NCI-H2196 (cell line): Measurements from ENCODE around the gene ATP6V1G1.
"Not testable (repeated sequence)": the region's sequence is repeated elsewhere in the genome, so short reads cannot be mapped to it uniquely, and the experiment has no call there.

Experiments
- DNase-seq: peaks from one replicate; lab custom pipeline; 2025; ENCODE audit not compliant: unreplicated experiment; lab: John Stamatoyannopoulos, UW

ATP6V1G1 gene

GRCh38 chr9:114578134-114578533 lies 9.4 kb upstream of the ATP6V1G1 start:
- not testable (repeated sequence) for DNase-seq

- DNase-seq: no peak
These were observed 6.9 kb upstream of the ATP6V1G1 start for GRCh38 chr9:114580609-114581193.

- no peak for DNase-seq
These were observed 4.0 kb upstream of the ATP6V1G1 start for GRCh38 chr9:114583371-114584155.

GRCh38 chr9:114588210-114588609 lies 641 bp downstream of the ATP6V1G1 start:
- no peak for DNase-seq

- no peak for DNase-seq
These were observed 1.3 kb downstream of the ATP6V1G1 start for GRCh38 chr9:114588651-114589526.

- DNase-seq: no peak
These were observed 2.8 kb downstream of the ATP6V1G1 start for GRCh38 chr9:114590328-114590727.

GRCh38 chr9:114591291-114591787 lies 3.8 kb downstream of the ATP6V1G1 start:
- no peak for DNase-seq

GRCh38 chr9:114591849-114592248 lies 4.3 kb downstream of the ATP6V1G1 start:
- no peak for DNase-seq

GRCh38 chr9:114592356-114592755 lies 4.8 kb downstream of the ATP6V1G1 start:
- DNase-seq: no peak

- no peak for DNase-seq
These were observed 6.6 kb downstream of the ATP6V1G1 start for GRCh38 chr9:114594136-114594535.

- DNase-seq: not testable (repeated sequence)
These were observed 13.1 kb downstream of the ATP6V1G1 start for GRCh38 chr9:114600502-114601248.

- DNase-seq: not testable (repeated sequence)
These were observed 14.2 kb downstream of the ATP6V1G1 start for GRCh38 chr9:114601787-114602186.

GRCh38 chr9:114602620-114603019 lies 15.1 kb downstream of the ATP6V1G1 start:
- DNase-seq: no peak

- no peak for DNase-seq
These were observed 15.7 kb downstream of the ATP6V1G1 start for GRCh38 chr9:114603248-114603647.

- DNase-seq: no peak
These were observed 17.4 kb downstream of the ATP6V1G1 start for GRCh38 chr9:114604989-114605388.

GRCh38 chr9:114606068-114606467 lies 18.5 kb downstream of the ATP6V1G1 start:
- DNase-seq: no peak

- no peak for DNase-seq
These were observed 19.1 kb downstream of the ATP6V1G1 start for GRCh38 chr9:114606597-114607207.

GRCh38 chr9:114607671-114608524 lies 20.3 kb downstream of the ATP6V1G1 start:
- no peak for DNase-seq

- DNase-seq: no peak
These were observed 20.9 kb downstream of the ATP6V1G1 start for GRCh38 chr9:114608525-114608796.
